ENCODE results near the gene ZSCAN5A.
"Not testable (repeated sequence)": the region's sequence is repeated elsewhere in the genome, so short reads cannot be mapped to it uniquely, and the experiment has no call there.

Gene ZSCAN5A

GRCh38 chr19:56316728-56317127 is 2.1 kb upstream of the ZSCAN5A start:
- no peak for DNase-seq
- in situ Hi-C loops (cut with MboI; ENCODE audit: low pct_unique_long_range_greater_than_20kb, low sequenced_read_pairs), result no loop called here

GRCh38 chr19:56315077-56315828 is 614 bp upstream of the ZSCAN5A start:
- in situ Hi-C loops (cut with MboI; ENCODE audit: low pct_unique_long_range_greater_than_20kb, low sequenced_read_pairs), result no loop called here
- DNase-seq, result peak; percentile 99

- in situ Hi-C loops (cut with MboI; ENCODE audit: low pct_unique_long_range_greater_than_20kb, low sequenced_read_pairs), result no loop called here
- no peak for DNase-seq
Measured at GRCh38 chr19:56314018-56314380, 640 bp downstream of the ZSCAN5A start.

- DNase-seq, result peak; percentile 15
- in situ Hi-C loops (cut with MboI; ENCODE audit: low pct_unique_long_range_greater_than_20kb, low sequenced_read_pairs), result no loop called here
Measured at GRCh38 chr19:56312787-56313657, 1.6 kb downstream of the ZSCAN5A start.

- in situ Hi-C loops (cut with MboI; ENCODE audit: low pct_unique_long_range_greater_than_20kb, low sequenced_read_pairs), result no loop called here
- DNase-seq, result no peak
Measured at GRCh38 chr19:56312342-56312741, 2.3 kb downstream of the ZSCAN5A start.

GRCh38 chr19:56310462-56310861 is 4.2 kb downstream of the ZSCAN5A start:
- in situ Hi-C loops (cut with MboI; ENCODE audit: low pct_unique_long_range_greater_than_20kb, low sequenced_read_pairs), result no loop called here
- DNase-seq, result no peak

GRCh38 chr19:56309511-56310185 is 5.0 kb downstream of the ZSCAN5A start:
- in situ Hi-C loops (cut with MboI; ENCODE audit: low pct_unique_long_range_greater_than_20kb, low sequenced_read_pairs), result no loop called here
- DNase-seq, result peak; percentile 69

- no peak for DNase-seq
- in situ Hi-C loops (cut with MboI; ENCODE audit: low pct_unique_long_range_greater_than_20kb, low sequenced_read_pairs), result no loop called here
Measured at GRCh38 chr19:56308792-56309191, 5.8 kb downstream of the ZSCAN5A start.

GRCh38 chr19:56307062-56307461 is 7.6 kb downstream of the ZSCAN5A start:
- DNase-seq; in situ Hi-C loops (cut with MboI; ENCODE audit: low pct_unique_long_range_greater_than_20kb, low sequenced_read_pairs): not testable (repeated sequence)

- in situ Hi-C loops (cut with MboI; ENCODE audit: low pct_unique_long_range_greater_than_20kb, low sequenced_read_pairs), result no loop called here
Measured at GRCh38 chr19:56306016-56306415, 8.6 kb downstream of the ZSCAN5A start.

GRCh38 chr19:56304243-56304642 is 10.4 kb downstream of the ZSCAN5A start:
- in situ Hi-C loops (cut with MboI; ENCODE audit: low pct_unique_long_range_greater_than_20kb, low sequenced_read_pairs), result no loop called here
- no peak for DNase-seq

More at GRCh38 chr19:56306016-56306415, 8.6 kb downstream of the ZSCAN5A start:
- no peak for DNase-seq

GRCh38 chr19:56301886-56302620 is 12.6 kb downstream of the ZSCAN5A start:
- in situ Hi-C loops (cut with MboI; ENCODE audit: low pct_unique_long_range_greater_than_20kb, low sequenced_read_pairs), result no loop called here
- no peak for DNase-seq

GRCh38 chr19:56301155-56301554 is 13.5 kb downstream of the ZSCAN5A start:
- in situ Hi-C loops (cut with MboI; ENCODE audit: low pct_unique_long_range_greater_than_20kb, low sequenced_read_pairs), result no loop called here

GRCh38 chr19:56299688-56300087 is 15.0 kb downstream of the ZSCAN5A start:
- no peak for DNase-seq
- in situ Hi-C loops (cut with MboI; ENCODE audit: low pct_unique_long_range_greater_than_20kb, low sequenced_read_pairs), result no loop called here

More at GRCh38 chr19:56301155-56301554, 13.5 kb downstream of the ZSCAN5A start:
- DNase-seq, result no peak

GRCh38 chr19:56297010-56297409 is 17.6 kb downstream of the ZSCAN5A start:
- in situ Hi-C loops (cut with MboI; ENCODE audit: low pct_unique_long_range_greater_than_20kb, low sequenced_read_pairs), result no loop called here
- DNase-seq, result no peak

- in situ Hi-C loops (cut with MboI; ENCODE audit: low pct_unique_long_range_greater_than_20kb, low sequenced_read_pairs), result no loop called here
- no peak for DNase-seq
Measured at GRCh38 chr19:56295531-56296455, 18.8 kb downstream of the ZSCAN5A start.

- in situ Hi-C loops (cut with MboI; ENCODE audit: low pct_unique_long_range_greater_than_20kb, low sequenced_read_pairs), result no loop called here
- DNase-seq, result no peak
Measured at GRCh38 chr19:56294549-56294948, 20.1 kb downstream of the ZSCAN5A start.

GRCh38 chr19:56291867-56292266 is 22.8 kb downstream of the ZSCAN5A start:
- no peak for DNase-seq
- in situ Hi-C loops (cut with MboI; ENCODE audit: low pct_unique_long_range_greater_than_20kb, low sequenced_read_pairs), result no loop called here
